ENCODE data around the gene ZFP14.
A peak's percentile ranks its signal among the peaks of the same experiment; 100 is the strongest.
"Not testable (repeated sequence)": the region's sequence is repeated elsewhere in the genome, so short reads cannot be mapped to it uniquely, and the experiment has no call there.

ZFP14 gene

GRCh38 chr19:36292317-36292716 lies 86.7 kb downstream of the ZFP14 start:
- not testable (repeated sequence) for H3K4me1 Mint-ChIP-seq, H3K36me3 Mint-ChIP-seq, H3K4me3 Mint-ChIP-seq, H3K9me3 Mint-ChIP-seq, ATAC-seq, H3K27ac Mint-ChIP-seq
- DNase-seq (ENCODE audit: low spot score in 2 of 2), result peak in 1 of 2 donors; percentile 25
